HG02623 (cell line): ENCODE data around the gene BAMBI.

ENCODE experiments used
- ATAC-seq: cut with Tn5 transposase; IDR thresholded peaks from one replicate; pipeline ENCODE4 v1.9.1; 2021; ENCODE audit warnings: moderate library complexity; ENCODE audit not compliant: unreplicated experiment

BAMBI gene

DNA sequence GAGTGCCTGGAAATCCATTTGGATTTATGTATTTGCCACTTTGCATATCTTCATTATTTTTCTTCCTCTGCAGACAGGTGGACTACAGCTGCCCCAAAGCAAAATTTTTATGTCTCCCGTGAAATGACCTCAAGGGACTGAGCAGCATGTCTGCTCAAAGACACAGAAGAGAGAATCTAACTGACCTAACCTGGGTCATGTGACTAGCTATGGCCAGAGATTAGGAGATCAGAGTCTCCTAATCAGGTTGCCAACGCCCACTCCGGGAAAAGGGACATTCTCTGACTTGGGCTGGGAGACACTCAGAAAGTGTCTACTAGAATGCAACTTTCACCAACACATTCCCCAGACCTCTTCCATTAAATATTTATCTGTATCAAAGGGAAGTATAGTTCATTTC lies 2.5 kb upstream of the BAMBI start:
- ATAC-seq = no peak

DNA sequence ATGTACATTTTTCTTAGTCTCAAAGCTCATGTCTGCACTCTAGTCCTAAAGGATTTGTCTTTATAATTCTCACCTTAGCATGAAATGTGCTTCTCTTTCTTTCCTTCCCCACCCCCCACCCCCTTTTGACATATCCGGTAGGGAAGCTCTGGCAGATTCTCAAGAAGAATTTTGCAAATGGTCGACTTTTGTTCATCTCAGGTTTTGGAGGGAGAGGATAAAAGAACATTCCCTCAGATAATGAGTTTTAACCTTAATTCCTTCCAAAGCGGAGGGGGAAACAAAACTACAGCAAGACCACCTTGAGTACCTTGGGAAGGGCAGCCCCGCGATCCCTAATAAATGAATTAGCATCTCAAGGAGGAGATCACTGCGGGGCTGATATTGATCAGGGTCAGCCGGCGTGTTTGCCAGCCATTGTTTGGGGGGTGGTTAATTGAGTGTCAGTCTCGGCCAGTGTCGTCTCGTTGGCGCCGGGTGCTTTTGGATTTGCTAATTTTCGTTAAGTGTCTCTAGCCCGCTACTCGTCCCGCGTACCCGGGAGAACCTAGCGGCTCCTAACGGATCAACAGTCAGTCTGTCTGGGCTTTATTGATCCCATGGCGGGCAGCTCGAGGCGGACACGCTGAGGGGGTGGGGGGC lies 874 bp upstream of the BAMBI start:
- no peak for ATAC-seq

DNA sequence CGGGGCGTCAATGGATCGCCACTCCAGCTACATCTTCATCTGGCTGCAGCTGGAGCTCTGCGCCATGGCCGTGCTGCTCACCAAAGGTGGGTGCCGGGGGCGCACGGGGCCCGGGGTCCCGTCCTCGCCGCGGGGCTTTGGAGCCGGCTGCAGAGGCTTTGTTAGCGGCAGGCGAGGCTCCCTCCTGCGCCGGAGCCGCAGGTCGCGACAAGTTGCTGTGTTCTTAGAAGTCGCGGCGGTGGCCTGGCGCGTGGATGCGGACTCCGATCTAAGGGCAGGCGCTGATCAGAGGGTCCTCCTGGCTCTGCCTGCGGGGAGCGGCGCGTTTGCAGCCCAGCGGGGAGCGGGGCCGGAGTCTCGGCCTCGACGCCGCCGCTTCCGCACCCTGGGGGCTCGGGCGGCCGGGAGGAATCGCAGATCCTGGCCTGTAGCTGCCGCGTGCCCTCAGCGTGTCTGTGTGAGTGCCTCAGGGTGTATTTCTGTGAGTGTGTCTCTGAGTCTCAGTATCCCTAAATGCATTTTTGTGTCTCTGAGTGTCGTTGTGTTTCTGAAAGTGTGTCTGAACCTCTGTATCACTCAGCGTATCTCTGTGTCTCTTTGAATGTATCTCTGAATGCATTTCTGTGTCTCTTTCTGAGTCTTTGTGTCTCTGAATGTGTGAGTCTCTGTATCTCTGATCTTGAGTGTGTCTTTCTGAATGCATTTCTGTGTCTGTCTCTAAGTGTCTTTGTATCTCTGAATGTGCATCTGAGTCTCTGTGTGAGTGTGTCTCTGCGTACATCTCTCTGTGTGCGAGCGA lies 766 bp downstream of the BAMBI start:
- no peak for ATAC-seq

DNA sequence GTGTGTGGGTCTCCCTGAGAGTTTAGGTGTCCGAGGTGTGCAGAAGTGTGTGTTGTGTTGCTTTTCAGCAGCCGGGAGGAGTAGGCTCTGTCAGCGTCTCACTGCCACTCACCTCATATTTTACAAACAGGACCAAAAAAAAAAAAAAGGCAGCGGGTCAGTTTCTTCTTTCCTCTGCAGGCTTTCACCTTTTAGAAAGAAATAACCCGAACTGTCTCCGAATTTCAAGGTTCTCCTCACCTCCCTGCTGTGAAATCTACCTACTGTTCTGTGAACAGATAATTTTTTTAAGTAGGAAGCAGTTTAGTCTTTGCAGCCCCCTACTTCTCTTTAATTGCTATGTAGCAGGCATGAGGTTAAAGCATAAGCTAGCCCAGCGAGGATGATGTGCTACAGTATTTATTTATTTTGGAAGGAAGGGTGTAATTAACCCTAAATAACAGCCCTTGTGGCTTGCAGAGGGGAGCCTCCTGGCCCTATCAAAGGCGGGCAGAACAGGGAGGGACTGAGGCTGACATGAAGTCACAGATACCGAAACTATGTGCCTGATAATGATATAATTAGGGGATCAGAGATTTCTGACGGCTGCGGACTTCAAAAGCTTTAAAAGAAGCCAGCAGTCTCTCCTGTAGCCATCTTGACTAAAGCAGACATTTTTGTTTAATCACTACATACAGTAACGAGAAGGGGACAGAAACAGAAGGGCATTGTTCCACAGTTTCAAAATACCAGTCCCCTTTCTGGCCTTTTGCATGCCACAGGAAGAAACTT lies 1.6 kb downstream of the BAMBI start:
- ATAC-seq = no peak

DNA sequence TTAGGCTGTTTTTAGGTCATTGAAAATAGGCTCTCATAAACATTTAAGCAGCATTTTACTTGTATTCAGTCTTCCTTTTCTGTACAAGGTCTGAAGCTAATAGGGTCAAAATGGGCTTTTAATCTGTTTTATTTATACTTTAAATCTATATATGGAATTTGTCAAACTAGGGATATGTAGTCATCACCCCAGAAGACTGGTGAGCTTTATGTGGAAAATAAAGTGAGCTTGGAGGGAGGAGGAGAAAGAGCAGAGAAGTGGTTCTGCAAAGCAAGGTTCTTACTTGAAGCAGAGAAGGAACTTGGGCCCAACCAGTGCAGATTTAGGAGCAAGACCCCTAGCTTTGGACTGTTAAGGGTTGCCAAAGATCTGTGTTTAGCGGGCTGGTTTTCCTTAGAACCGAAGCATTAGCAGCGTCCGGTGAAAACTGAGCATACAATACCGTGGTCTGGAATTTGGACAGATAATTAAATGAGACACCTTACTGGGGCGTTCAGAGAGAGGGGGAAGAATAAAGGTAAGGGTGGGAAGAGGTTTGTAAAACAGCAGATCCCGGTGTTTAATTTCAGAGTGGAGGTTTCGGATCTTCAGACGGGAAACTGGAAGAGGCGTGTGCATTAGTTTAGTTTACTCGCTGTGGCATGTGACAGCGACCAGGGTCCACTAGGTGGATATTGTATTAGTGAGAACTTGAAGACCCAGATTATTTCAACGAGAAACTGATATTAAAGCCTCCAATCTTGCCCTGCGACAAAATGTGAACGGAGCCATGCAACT lies 2.4 kb downstream of the BAMBI start:
- ATAC-seq = no peak

DNA sequence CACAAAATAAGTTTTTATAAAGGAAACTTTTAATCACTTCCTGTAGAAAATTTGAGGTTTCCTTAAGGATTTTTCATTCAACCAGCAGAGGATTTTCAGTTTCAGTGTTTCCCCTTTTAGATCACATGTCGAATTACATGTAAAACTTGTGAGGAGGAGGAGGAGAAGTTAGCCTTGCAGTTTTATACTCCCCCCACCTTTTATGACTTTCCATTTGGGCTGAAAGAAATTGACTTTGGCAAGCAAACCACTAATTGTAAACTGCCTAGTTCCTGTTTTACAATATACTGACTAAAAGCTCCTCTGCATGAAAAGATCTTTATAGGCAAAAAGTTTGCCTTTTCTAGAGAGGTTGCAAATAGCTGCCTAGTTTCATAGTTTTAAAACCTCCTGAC lies 3.0 kb downstream of the BAMBI start:
- ATAC-seq = no peak

DNA sequence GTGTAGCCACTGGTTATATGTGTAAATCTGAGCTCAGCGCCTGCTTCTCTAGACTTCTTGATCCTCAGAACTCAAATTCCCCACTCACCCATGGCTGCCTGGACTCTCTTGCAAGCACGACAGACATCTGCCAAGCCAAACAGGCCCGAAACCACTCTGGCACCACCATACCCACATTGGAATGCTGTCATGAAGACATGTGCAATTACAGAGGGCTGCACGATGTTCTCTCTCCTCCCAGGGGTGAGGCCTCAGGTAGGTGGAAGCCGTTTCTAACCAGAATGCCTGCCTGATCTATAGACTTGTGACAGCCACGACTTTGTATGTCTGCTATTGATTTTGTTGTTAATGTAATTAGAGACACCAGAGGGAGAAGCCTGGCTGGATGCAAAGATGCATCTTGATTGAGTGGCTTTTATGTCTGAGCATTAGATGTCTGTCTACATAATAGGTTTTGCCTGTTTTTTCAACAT lies 4.0 kb downstream of the BAMBI start:
- ATAC-seq = no peak

DNA sequence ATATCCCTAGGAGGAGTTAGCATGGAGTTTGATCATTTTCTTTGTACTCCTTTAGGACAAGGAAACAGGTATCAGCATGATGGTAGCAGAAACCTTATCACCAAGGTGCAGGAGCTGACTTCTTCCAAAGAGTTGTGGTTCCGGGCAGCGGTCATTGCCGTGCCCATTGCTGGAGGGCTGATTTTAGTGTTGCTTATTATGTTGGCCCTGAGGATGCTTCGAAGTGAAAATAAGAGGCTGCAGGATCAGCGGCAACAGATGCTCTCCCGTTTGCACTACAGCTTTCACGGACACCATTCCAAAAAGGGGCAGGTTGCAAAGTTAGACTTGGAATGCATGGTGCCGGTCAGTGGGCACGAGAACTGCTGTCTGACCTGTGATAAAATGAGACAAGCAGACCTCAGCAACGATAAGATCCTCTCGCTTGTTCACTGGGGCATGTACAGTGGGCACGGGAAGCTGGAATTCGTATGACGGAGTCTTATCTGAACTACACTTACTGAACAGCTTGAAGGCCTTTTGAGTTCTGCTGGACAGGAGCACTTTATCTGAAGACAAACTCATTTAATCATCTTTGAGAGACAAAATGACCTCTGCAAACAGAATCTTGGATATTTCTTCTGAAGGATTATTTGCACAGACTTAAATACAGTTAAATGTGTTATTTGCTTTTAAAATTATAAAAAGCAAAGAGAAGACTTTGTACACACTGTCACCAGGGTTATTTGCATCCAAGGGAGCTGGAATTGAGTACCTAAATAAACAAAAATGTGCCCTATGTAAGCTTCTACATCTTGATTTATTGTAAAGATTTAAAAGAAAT lies 4.8 kb downstream of the BAMBI start:
- ATAC-seq = no peak

DNA sequence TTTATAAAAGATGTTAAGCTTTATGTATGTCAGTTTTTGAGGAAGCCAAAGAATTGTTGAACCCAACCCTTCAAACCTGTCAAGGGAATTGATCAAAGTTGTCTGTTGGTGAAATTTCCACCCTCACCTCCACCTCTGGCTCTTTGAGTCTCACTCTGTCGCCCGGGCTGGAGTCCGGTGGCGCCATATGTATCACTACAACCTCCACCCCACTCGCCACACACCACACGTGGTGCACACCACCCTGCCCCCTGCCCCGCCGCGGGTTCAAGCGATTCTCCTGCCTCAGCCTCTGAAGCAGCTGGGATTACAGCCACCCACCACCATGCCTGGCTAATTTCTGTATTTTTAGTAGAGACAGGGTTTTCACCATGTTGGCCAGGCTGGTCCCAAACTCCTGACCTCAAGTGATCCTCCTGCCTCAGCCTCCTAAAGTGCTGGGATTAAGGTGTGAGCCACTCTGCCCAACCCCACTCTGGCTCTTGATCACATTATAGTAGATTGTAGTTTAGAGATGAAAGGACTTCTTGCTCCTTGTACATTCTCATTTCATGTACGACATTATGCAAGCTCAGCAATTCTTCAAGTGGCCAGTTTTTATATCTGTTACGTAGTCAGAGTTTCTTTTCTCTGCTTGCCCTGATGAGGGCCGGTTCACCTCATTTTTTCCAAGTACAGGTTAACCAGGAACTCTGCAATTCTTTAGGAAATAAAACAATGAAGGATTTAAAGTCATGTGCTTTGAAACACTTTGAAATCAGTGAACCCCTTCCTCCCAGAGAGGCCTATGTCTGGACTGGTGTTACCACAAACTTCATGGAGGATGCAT lies 7.0 kb downstream of the BAMBI start:
- ATAC-seq = no peak

DNA sequence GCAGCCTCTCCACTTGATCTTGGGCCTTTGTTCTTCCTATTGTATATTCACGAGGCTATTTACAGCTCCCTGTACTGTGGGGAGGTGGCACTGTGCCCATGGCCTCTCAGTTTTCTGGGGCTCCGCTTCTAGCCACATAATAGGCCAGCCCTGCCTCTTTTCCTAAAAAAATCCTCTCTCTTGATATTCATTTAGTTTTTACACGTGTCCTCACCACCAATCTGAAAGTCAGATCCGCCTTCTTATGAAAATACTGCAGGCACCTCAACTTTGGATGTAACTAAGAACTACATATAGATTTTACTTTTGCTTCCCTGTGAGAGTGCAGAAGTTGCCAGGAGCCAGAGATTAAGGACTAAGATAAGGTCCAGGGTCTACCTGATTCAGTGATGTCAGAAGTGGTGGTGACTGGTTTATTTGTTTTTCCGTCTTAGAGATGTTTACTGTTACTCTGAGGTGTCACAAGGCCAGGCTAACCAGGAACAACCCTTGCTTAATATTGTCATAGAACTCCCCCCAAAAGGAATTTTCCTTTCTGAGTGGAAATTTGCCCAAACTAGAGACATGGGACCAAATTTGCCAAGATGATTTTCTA lies 7.8 kb downstream of the BAMBI start:
- no peak for ATAC-seq

DNA sequence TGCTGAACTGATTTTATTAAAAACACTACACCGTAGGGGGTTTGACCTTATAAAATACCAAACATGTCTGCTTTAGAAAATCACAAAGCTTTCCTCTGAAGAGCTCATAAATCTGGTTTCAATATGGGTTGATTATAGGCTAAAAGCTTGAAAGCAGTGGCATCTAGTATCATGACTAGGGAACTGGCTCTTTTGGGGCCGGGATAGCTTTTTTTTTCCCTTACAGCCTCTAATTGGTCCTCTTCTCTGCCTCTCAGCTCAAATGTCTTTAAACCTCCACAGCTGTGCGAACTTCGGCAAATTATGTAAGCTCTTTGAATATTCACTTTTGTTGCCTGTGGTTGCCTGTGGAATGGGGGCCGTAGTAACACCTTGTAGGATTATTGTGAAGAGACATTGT lies 8.4 kb downstream of the BAMBI start:
- no peak for ATAC-seq

DNA sequence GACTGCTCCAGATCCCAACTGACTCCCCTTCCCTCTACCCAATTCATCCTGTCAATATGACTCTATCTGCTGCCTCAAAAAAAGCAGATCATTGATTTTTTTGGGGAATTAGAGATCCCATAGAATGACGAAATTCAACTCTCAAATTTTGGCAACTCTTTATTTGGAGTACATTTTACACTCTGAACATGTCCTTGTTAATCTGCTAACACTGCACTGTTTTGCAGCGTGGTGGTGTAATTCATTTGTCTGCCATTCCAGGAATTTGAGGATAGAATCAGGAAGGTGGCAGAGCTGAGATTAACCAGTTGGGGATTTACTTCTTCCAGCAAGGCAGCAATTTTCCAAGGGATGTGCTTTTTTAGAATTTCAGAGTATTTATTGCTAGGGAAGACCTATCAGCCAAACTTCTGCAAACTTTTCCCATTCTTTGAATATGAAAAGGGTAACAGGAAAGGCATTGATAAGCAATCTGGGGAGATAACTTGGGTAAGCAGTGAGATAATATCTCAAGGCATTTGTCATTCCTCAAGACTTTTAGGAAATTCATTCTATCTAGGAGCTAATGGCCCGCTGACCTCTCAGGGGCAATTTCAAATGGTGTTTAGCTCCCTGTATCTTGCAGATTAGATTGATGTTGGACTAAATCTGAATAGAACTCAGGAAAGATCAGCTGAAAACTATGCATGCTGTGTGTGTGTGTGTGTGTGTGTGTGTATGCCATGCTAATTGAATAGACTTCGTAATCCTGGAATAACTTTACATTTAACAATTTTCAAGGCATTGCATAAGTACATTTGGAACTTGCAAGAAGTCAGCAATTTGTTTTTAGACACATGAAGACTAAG lies 9.7 kb downstream of the BAMBI start:
- ATAC-seq = no peak

DNA sequence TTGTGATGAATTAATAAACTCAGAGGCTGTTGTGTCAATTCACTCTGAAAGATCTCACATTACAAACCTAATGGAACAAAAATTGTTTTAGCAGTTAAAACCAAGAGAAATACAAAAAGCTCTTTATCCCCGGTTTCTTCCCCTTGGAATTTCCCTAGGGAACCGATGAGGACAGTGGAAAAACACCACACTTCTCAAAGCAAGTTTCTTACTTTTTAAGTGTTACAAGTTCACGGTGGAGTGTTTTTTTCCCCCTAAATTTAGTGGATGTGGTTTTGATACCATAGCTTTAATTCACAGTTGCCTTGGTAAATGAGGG lies 10.3 kb downstream of the BAMBI start:
- ATAC-seq = no peak

DNA sequence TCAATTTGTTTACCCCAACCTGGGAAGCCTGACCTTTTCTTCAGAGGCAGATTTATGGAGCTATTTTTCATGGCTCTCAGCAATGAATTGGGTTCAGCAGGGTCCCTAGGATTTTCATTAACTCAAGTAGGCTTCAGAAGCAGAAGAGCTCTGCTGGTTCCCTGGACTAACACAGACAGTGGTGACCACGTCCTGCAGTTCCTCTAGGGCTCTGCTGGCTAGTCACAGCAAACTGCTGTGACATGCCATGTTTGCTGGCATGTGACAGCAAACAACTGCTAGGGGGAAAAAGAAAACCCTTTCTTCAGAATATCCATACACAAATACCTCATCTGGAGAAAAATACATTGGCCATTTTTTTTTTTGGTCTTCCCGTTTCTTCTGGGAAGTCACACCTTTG lies 13.2 kb downstream of the BAMBI start:
- ATAC-seq = no peak

DNA sequence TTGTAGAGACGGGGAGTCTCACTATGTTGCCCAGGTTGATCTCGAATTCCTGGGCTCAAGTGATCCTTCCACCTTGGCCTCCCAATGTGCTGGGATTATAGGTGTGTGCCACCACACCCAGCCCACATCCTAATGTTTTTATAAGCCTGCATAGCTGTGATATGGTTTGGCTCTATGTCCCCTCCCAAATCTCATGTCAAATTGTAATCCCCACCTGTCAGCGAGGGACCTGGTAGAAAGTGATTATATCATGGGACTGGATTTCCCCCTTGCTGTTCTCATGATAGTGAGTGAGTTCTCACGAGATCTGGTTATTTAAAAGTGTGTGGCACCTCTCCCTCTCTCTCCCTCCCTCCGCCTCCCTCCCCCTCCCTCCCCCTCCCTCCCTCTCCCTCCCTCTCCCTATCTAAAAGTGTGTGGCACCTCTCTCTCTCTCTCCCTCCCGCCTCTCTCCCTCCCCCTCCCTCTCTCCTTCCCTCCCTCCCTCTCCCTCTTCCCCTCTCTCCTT lies 13.9 kb downstream of the BAMBI start:
- ATAC-seq = no peak

DNA sequence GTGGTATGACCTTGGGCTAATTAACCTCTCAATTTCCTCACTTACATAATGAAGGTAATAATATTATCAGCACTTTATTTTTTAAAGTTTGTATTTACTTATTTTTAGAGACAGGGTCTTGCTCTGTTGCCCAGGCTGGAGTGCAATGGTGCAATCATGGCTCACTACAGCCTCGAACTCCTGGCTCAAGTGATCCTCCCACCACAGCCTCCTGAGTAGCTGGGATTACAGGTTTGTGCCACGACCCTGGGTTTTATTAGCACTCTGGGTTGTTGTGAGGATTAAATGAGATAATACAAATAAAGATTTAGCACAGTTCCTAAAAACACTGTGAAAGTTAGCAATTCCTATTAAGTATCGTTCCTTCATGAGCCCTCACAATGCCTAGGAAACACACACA lies 14.7 kb downstream of the BAMBI start:
- no peak for ATAC-seq

DNA sequence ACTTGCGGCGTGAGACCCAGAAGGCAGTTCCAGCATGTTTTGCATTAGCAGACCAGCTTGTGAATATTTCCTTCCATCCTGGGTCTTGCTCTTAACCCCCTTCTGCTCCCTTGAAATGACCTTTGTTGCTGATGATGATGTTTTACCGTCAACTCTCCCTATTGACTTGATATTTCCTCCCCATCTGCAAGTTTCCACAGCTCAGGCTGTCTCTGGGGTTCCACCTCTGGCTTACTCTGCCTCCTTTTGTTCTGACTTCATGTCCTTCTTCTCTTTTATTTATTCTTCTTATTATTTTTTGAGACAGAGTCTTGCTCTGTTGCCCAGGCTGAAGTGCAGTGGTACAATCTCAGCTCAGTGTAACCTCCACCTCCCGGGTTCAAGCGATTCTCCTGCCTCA lies 17.2 kb downstream of the BAMBI start:
- ATAC-seq = no peak

DNA sequence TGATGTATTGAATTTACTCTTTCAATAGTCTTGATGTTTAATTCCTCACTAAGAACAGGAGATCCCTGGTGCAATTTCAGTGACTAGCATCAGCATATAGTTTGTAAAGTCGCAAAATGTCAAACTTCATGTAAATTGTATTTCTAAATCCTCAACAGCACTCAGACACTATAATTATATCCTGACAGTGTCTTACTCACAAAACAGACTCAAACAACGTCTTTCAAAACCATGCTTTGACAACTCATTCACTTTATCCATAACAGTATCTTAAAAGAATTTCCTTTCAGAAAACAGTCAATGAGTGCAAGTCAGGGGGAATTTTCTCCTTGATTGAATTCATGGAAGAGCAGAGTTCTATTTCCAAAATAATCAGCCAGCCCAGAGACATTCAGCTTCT lies 20.8 kb downstream of the BAMBI start:
- no peak for ATAC-seq
